GM23338 (cell line): ENCODE data around the gene RPE.

Source experiments
- ZNF114 ChIP-seq: fragments of 250-450 bp; sonication (Bioruptor Pico); IDR thresholded peaks from 2 replicates; pipeline ENCODE4 v1.5.0; 2020; ENCODE audit warnings: mild to moderate bottlenecking, moderate library complexity
- TF ChIP-seq, protein P1 (sequence below), 2 experiments: fragments of 200-600 bp in 1 of 2; sonication (generic) in 1 of 2; conservative IDR thresholded peaks; 2 replicates each; pipeline versions ENCODE4 v1.5.1 to v1.6.1; 2016 to 2017; ENCODE audit warnings: antibody characterized with exemption in 2 of 2, low read depth in 2 of 2, mild to moderate bottlenecking in 2 of 2, moderate library complexity in 1 of 2

DNA sequence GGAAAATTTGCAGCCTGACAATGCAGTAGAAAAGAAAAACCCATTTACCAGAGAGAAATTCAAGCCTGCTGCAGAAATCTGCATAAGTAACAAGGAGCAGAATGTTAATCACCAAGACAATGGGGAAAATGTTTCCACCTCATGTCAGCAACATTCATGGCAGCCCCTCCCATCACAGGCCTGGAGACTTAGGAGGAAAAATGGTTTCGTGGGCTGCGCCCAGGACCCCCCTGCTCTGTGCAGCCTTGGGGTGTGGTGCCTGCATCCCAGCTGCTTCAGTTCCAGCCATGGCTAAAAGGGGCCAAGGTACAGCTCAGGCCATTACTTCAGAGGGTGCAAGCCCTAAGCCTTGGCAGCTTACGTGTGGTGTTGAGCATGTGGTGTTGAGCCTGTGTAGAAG lies 53.4 kb downstream of the RPE start:
- TF ChIP-seq, protein P1, sequence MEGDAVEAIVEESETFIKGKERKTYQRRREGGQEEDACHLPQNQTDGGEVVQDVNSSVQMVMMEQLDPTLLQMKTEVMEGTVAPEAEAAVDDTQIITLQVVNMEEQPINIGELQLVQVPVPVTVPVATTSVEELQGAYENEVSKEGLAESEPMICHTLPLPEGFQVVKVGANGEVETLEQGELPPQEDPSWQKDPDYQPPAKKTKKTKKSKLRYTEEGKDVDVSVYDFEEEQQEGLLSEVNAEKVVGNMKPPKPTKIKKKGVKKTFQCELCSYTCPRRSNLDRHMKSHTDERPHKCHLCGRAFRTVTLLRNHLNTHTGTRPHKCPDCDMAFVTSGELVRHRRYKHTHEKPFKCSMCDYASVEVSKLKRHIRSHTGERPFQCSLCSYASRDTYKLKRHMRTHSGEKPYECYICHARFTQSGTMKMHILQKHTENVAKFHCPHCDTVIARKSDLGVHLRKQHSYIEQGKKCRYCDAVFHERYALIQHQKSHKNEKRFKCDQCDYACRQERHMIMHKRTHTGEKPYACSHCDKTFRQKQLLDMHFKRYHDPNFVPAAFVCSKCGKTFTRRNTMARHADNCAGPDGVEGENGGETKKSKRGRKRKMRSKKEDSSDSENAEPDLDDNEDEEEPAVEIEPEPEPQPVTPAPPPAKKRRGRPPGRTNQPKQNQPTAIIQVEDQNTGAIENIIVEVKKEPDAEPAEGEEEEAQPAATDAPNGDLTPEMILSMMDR (conservative IDR thresholded peaks at IDR 0.05; ENCODE audit: low read depth in 2 of 2) = no peak
- TF ChIP-seq ZNF114 (CRISPR knock-in tag) = no peak
